ENCODE results near the gene RRAGC. TPM values are rescaled to one million over a fixed set of nuclear protein-coding genes. Genes with fewer than 3 reads are reported as not detected.

Gene RRAGC
- total and polyA plus RNA-seq, 2 of the 13 experiments (the other 11 are each of a cell fraction or from before 2014, with no cell fraction given), result 7.6 to 8.0 TPM

- TF ChIP-seq ZBTB10 (CRISPR knock-in tag; IDR thresholded peaks at IDR 0.05; ENCODE audit: borderline replicate concordance) (no peak), NR2F1 (CRISPR knock-in tag; IDR thresholded peaks at IDR 0.05) (no peak), ZNF484 (CRISPR knock-in tag; IDR thresholded peaks at IDR 0.05; ENCODE audit: borderline replicate concordance, low read depth) (no peak), ZNF274 (CRISPR knock-in tag; IDR thresholded peaks at IDR 0.05) (no peak; the same call in 1 of the 2 replicates), KLF15 (CRISPR knock-in tag; IDR thresholded peaks at IDR 0.05; ENCODE audit: borderline replicate concordance) (no peak), NFE2L2 (IDR thresholded peaks at IDR 0.05; ENCODE audit: low read length) (no peak), PAWR (CRISPR knock-in tag; IDR thresholded peaks at IDR 0.05; ENCODE audit: borderline replicate concordance) (no peak), ZNF768 (CRISPR knock-in tag; IDR thresholded peaks at IDR 0.05) (no peak), IRX3 (CRISPR knock-in tag; IDR thresholded peaks at IDR 0.05; ENCODE audit: borderline replicate concordance, low read depth) (0 out of 2 replicates have a peak, but pooled peaks have one; percentile 31), MATR3 (CRISPR knock-in tag; IDR thresholded peaks at IDR 0.05) (no peak), ZNF431 (CRISPR knock-in tag; IDR thresholded peaks at IDR 0.05; ENCODE audit: borderline replicate concordance, low read depth) (no peak), PRDM10 (CRISPR knock-in tag; IDR thresholded peaks at IDR 0.05; ENCODE audit: low read depth) (peak; percentile 29; the same call in 1 of the 2 replicates), GATAD2A (CRISPR knock-in tag; IDR thresholded peaks at IDR 0.05) (peak; percentile 39; the same call in 1 of the 2 replicates), TBP (CRISPR knock-in tag; IDR thresholded peaks at IDR 0.05) (no peak), ZNF674 (CRISPR knock-in tag; IDR thresholded peaks at IDR 0.05; ENCODE audit: low read depth) (no peak), DNMT1 (CRISPR knock-in tag; IDR thresholded peaks at IDR 0.05) (no peak), SMAD9 (CRISPR knock-in tag; IDR thresholded peaks at IDR 0.05) (0 out of 2 replicates have a peak, but pooled peaks have one; percentile 49), E2F5 (CRISPR knock-in tag; conservative IDR thresholded peaks at IDR 0.05) (no peak), PHF21A (CRISPR knock-in tag; IDR thresholded peaks at IDR 0.05) (peak; percentile 10; the same call in 1 of the 2 replicates), GTF2F1 (IDR thresholded peaks at IDR 0.05; ENCODE audit: low read length) (no peak), PHF5A (CRISPR knock-in tag; IDR thresholded peaks at IDR 0.05; ENCODE audit: low read depth, unreplicated experiment) (no peak), KLF9 (CRISPR knock-in tag; IDR thresholded peaks at IDR 0.05; ENCODE audit: low read depth) (no peak; the same call in 1 of the 2 replicates), ZFP37 (CRISPR knock-in tag; IDR thresholded peaks at IDR 0.05; ENCODE audit: borderline replicate concordance) (no peak; the same call in 1 of the 2 replicates)
Observed at GRCh38 chr1:38859561-38860453, at the start of gene RRAGC (continued).
